Activated naive CD4-positive, alpha-beta T cell treated with anti-CD3 and anti-CD28 coated beads, Interleukin-2, amount 10 ng/mL, durations not matched to agents 7 days and 5 days (primary cell): ENCODE measurements around the gene TCEANC.

Experiments
- CTCF ChIA-PET: fragments of 350-600 bp; sonication (Branson Sonifier 250); formaldehyde crosslinking; loops from one replicate; lab custom pipeline; 2021; ENCODE audit warnings: antibody characterized with exemption; lab: Charles Lee
- DNase-seq: peaks from one replicate; pipeline ENCODE4 v3.0.0-alpha.2; 2020
- H3K27ac Mint-ChIP-seq: one replicate; pipeline ENCODE4 v1.8.0; 2021; ENCODE audit warnings: mild to moderate bottlenecking, moderate library complexity, mixed read lengths
- H3K27me3 Mint-ChIP-seq: one replicate; pipeline ENCODE4 v1.8.0; 2021; ENCODE audit warnings: mild to moderate bottlenecking, mixed read lengths
- H3K36me3 Mint-ChIP-seq: one replicate; pipeline ENCODE4 v1.8.0; 2021; ENCODE audit warnings: mixed read lengths
- H3K4me1 Mint-ChIP-seq: one replicate; pipeline ENCODE4 v1.8.0; 2021; ENCODE audit warnings: mixed read lengths
- H3K4me3 Mint-ChIP-seq: one replicate; pipeline ENCODE4 v1.8.0; 2021; ENCODE audit warnings: mild to moderate bottlenecking, moderate library complexity, mixed read lengths
- H3K9me3 Mint-ChIP-seq: one replicate; pipeline ENCODE4 v1.8.0; 2021; ENCODE audit warnings: mixed read lengths

TCEANC gene

GRCh38 chrX:13703135-13703534 lies 50.2 kb downstream of the TCEANC start:
- Mint-ChIP-seq H3K27ac (no peak overlapping the region), H3K36me3 (peaks cover 15% of the 10 kb centered on the region), H3K27me3 (no peaks in the 10 kb centered on the region), H3K4me1 (peaks cover 10% of the 10 kb centered on the region), H3K9me3 (no peaks in the 10 kb centered on the region), H3K4me3 (no peak overlapping the region)
- no peak for DNase-seq
- CTCF ChIA-PET, result no interaction called here

DNA sequence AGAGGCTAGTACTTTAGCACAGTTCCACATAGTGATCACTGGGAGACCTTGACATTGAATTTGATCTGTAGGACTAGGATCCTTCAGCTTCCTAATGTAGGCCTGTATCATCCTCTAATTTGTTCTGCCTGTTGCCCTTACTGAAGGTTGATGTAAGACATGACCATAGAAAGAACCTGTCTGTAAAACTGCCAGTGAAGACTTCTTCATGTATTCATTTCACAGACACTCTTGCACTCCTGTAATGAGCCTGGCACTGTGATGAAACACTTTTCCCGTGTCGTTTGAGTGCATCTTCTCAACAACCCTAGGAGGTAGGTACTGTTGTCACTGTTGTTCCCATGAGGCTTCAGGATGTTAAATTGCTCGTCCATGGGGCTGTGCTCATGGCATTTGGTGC lies 50.6 kb downstream of the TCEANC start:
- Mint-ChIP-seq H3K27me3 (no peaks in the 10 kb centered on the region), H3K36me3 (peaks cover 18% of the 10 kb centered on the region), H3K27ac (no peak overlapping the region), H3K9me3 (no peaks in the 10 kb centered on the region), H3K4me1 (peaks cover 10% of the 10 kb centered on the region), H3K4me3 (no peak overlapping the region)
- DNase-seq, result no peak
- CTCF ChIA-PET, result no interaction called here

DNA sequence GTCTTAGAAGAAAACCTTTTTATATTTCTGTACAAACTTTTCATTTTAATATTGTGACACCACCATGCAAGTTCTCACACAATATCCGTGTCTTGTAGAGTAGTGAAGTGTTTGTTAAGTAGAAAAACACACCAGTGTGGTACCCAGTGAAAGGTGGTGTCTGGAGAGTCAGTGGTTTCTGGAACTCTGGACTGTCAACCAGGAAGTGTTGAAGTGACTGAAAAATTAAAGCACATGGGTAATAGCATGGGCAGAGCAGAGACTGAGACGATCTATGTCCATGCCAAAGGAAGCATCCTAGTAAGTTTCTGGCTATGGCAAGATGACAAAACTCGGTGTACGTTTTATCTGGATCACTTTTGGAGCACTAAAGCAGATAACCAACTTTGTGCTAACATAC lies 58.2 kb downstream of the TCEANC start:
- H3K36me3 Mint-ChIP-seq, result peaks cover 38% of the 10 kb centered on the region
- no peak overlapping the region for H3K27ac Mint-ChIP-seq
- CTCF ChIA-PET, result interaction anchor here (1.2 kb wide), 1 partner anchor 14 kb away, joined by 3 read pairs; no protein-coding TSS in a partner anchor
- H3K27me3 Mint-ChIP-seq, result no peaks in the 10 kb centered on the region
- H3K9me3 Mint-ChIP-seq, result no peaks in the 10 kb centered on the region
- H3K4me3 Mint-ChIP-seq, result no peak overlapping the region
- no peaks in the 10 kb centered on the region for H3K4me1 Mint-ChIP-seq
- no peak for DNase-seq
